ENCODE data around the gene HOXC9.

HOXC9 gene

DNA sequence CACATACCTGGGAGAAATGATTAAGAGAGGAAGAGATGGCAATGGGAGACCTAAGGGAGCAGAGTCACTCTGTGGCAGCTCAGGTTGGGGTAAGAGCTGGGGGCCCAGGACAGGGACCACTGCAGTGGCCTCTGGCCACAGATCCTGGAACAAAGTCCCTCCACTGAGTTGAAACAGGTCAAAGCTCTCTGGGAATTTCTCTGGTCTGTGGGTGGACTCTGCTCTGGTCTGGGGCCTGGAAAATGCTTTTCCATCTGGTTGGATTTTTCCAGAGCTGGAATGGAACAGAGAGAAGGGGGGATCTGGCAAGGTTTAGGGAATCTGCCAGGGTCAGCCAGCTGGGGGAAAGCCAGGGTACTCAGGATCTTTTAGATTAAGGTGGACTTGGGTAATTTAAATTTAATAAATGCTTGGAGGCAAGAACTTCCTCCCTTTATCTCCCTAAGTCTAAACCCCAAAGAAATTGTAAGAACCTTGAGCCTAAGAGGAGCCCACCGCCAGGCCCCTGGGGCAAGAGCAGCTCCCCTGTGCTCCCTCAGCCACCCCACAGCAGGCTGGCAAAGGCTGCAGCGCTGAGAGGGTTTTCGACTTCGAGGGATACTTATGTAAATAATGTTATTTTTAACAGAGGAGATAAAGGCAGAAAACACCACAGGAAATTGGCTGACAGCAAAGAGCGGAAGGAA lies 11.3 kb upstream of the HOXC9 start:
- DNase-seq (ENCODE audit: low read depth in 2 of 2): no peak

DNA sequence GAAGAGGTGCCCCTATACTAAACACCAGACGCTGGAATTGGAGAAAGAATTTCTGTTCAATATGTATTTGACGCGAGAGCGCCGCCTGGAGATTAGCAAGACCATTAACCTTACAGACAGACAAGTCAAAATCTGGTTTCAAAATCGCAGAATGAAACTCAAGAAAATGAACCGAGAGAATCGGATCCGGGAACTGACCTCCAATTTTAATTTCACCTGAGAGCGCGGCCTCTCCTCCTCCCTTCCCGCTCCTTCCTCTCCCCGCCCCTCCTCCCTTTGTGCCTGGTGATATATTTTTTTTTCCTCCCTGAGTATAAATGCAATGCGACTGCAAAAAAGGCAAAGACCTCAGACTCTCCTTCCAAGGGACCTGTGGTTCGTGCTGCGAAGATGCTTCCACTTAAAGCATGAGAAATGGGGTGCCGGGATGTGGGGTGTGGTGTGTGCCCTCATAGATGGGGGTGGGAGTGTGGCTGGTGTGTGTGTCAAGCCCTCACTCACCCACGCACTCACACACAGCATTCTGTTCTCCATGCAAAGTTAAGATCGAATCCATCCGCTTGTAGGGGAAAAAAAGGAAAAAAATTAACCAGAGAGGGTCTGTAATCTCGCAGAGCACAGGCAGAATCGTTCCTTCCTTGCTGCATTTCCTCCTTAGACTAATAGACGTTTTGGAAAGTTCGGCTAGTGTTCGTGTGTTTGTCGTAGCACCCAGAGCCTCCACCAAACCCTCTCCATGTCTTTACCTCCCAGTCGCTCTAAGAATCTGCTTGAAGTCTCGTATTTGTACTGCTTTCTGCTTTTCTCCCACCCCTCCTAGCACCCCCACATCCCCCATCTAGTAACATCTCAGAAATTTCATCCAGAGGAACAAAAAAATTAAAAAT lies 10.5 kb upstream of the HOXC9 start:
- no peak for DNase-seq (ENCODE audit: low read depth in 2 of 2)

DNA sequence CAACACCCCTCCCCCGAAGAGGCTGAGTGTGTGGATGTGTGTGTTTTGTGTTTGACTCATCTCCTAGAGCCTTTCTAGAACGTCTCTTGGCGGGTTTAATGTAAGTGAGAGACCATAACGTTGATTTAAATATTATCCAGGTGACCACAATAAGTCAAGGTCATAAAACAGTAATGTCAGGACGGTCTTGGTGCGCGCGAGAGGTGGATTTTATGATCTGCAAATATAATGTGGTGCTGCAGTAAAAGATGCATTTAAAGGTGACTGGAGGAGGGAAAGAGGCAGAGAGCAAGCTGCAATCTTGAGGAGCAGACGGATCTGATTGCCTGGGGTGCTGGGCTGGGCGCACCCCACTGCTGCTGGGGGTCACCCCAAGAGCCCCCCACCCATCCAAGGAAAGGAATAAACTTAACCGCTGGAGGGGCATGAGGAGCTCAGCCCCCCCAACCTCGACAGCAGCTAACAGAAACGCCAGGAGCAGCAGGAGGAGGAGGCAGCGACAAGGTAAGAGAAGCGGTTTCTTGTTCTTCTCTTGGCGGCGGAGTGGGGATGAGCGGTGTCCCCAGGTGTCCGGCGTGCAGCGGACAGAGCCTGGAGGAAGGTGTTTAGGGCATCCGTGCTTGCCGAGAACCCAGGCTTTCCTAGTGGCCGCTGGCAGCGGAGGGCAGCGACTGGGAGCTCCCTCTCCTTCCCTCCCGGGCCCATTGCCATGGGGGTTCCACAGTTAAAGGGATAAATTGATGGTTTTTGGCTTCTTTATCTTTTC lies 9.5 kb upstream of the HOXC9 start:
- DNase-seq (ENCODE audit: low read depth in 2 of 2): no peak

DNA sequence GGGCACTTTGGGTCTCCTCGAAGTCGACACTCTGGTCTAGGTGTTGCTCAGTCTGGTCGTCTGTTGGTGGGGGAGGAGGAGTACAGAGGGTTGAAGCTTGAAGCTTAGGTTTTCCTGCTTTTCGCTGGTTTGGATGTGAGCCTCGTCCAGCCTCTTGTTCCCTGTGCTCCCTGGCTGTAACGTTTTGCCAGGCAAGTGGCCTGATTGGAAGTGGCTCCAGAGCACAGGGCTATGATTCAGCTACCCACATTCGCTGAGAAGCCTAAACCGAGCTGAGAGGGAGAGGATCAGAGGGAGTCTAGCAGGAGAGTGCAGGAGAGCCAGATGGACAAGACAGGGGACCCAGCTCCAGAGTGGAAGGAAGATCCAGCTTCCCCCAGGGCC lies 8.9 kb upstream of the HOXC9 start:
- no peak for DNase-seq (ENCODE audit: low read depth in 2 of 2)

DNA sequence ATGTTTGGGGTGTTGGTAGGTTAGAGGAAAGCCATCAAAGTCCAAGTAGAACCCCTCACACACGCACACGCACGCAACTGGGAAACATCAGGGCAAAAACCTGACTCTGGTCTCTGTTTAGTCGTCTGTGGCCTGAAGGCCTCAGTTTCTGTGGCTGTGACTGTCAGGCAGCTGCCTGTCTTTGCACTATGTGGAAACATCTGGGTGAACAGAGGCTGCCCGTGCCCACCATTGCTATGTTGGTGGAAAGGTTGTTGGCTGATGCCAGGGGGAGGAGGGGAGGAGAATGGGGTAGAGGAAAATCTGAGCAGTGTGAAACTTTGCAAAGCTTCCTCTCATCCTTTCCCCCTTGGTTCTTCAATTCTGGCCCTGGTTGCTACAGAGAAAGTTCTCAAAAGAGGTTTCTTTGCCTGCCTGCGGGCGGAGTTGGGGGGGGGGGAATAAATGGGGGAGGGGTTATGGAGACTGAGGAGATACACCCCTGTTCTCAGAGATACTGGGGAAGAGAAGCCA lies 7.5 kb upstream of the HOXC9 start:
- no peak for DNase-seq (ENCODE audit: low read depth in 2 of 2)

- DNase-seq (ENCODE audit: low read depth in 2 of 2): no peak
Observed at GRCh38 chr12:53993162-53994008, 6.6 kb upstream of the HOXC9 start.

DNA sequence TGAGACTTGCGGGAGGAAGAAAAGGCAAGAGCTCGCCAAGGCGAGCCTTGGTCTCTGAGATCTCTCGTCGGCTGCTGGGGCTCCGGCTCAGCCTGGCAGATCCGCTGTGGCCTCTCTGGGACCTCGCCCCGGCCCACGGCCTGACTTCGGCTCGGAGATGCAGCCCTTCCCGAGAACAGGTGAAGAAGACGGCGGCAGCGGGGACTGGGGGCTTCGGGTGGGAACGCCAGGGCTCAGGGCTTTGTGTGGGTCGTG lies 6.0 kb upstream of the HOXC9 start:
- no peak for DNase-seq (ENCODE audit: low read depth in 2 of 2)

DNA sequence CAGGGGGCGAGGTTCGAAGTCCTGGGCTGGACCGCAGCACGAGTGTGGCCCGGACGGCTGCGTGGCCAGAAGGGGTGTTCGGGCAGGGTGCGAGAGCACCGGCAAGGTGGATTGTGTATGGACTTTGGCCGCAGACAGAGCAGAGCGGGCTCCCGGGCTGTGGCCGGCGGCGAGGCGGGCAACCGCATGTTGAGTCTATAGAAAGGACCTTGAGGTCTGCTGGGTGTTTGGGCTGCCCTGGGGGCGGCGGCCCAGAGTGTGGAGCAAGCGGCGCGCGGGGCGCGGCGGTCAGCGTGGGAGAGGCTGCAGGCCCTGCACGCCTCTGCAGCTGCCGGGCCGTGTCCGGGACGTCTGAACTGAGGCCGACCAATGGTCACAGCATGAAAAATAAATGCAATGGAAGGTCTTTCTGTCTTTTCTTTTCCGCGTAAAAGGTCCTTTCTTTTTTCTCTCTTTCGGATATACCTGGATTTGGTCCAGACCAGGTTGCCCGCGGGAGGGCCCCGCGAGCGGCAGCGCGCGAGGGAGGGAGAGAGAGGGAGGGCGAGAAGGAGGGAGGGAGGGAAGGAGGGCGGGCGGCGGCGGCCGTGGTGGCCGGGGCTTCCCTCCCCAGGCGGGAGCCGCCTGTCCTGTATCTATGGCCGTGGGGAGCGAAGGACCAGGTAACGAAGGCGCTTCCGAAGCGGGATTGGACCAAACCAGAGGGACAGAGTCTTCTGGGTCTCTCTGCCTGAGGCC lies 5.5 kb upstream of the HOXC9 start:
- DNase-seq (ENCODE audit: low read depth in 2 of 2): no peak

- no peak for DNase-seq (ENCODE audit: low read depth in 2 of 2)
Observed at GRCh38 chr12:53995002-53995377, 5.0 kb upstream of the HOXC9 start.

GRCh38 chr12:53995378-53996239 lies 4.4 kb upstream of the HOXC9 start:
- DNase-seq (ENCODE audit: low read depth in 2 of 2): no peak

GRCh38 chr12:53996240-53997203 lies 3.4 kb upstream of the HOXC9 start:
- no peak for DNase-seq (ENCODE audit: low read depth in 2 of 2)

DNA sequence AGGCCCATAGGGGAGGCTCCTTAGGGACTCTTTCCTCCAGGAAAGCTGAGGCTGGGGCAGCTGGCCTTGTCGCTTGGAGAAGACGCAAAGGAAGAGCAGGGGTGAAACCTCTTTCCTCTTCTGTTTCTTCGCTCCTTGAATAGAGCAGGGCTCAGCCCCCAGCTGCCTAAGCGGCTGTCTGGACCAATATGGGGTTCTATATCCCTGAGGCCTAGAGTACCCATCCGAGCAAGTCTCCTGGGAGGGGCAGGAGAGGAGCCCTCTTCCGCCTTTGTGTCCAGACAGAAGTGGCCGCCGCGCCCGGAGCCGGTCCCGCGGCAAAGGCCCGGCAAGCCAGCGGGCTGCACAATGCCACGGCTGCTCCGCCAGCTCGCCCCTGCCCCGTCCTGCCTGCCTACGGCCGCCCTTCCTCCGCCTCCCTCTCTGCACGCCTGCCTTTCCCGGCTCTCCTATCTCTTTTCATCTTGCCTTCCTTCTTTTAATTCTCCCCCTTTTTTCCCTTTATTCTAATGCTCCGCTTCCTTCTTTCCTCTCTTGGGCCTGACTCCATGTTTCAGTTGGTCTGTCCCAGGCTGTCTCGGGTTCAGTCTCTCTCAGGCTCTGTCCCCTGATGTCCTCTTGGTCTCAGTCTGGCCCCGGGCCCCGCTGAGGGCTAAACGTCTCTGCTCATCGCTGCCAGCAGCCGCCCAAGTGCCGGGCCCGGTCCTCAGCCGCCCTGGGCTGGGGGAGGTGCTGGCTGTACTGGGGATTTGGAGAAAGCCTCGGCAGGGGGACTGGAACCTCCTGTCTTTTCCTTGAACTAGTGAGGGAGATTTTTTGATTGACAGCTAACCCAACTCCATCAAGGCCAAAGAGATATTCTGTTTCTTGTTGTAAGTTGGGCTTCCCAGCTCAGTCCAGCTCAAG lies 2.5 kb upstream of the HOXC9 start:
- no peak for DNase-seq (ENCODE audit: low read depth in 2 of 2)

- DNase-seq (ENCODE audit: low read depth in 2 of 2): no peak
Observed at GRCh38 chr12:53998110-53998899, 1.7 kb upstream of the HOXC9 start.

GRCh38 chr12:53998900-53999236 lies 1.1 kb upstream of the HOXC9 start:
- no peak for DNase-seq (ENCODE audit: low read depth in 2 of 2)

DNA sequence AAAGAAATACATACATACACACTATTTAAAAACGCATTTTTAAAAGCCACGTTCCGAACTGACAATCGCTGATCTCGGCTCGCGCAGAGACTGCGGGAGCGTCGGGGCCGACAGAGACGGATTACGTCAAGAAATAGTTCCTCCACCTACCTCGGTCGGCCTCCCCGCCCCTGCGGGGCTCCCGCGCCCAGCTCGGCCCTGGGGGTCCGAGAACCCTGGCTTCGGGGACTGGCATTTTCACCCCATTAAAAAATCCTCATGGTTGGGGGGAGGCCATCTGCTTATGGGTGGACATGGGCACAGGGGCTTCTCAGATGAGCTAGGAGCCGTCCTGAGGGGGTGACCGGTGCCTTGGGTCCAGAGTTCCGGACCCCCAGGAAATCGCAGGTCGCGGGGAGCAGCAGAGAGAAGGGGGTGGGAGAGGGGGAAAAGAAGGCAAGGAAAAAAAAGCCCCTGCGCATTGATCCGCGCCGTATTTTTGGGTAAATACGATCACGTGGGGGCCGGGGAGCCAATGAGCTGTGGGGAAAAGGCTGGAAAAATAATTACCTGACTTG lies 324 bp upstream of the HOXC9 start:
- DNase-seq (ENCODE audit: low read depth in 2 of 2): no peak

GRCh38 chr12:54001283-54002187 lies 1.6 kb downstream of the HOXC9 start:
- DNase-seq (ENCODE audit: low read depth in 2 of 2): no peak

Data from stimulated activated CD4-positive, alpha-beta T cell treated with anti-CD3 and anti-CD28 coated beads, Interleukin-1b, Interleukin-23, amount 100 ng/mL, for 1 hour (primary cell).